ENCODE measurements around the gene SIL1.
"Not testable (repeated sequence)": the region's sequence is repeated elsewhere in the genome, so short reads cannot be mapped to it uniquely, and the experiment has no call there.

The SIL1 gene

GRCh38 chr5:138936968-138937345, 261.2 kb downstream of the SIL1 start:
- no peak for DNase-seq

DNA sequence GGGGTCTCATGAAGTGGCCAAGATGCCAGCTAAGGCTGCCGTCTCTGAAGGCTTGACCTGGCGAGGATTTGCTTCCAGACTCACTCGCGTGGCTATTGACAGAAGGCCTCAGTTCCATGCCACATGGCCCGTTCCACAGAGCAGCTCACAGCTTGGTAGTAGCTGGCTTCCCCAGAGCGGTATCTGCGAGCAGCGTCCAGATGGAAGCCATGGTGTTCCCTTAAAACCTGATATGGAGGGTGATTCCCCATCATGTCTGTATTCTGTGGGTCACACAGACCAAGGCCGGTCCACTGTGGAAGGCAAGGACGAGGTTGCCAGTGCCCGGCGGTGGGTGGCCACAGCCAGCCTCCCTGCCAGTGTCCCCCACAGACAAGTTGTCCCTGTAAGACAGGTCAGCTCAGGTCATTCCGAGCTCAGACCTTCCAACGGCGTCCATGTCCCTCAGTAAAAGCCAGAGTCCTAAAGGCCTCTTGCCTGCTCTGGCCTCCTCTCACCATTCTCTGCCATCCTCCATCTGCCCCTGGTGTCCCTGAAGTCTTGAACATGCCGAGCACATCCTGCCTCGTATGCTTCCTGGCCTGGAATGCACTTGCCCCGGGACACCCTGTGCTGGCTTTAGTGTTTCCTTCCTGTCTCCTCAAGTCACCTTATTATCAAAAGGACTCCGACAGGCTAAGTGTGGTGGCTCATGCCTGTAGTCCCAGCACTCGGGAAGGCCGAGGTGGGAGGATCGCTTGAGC, 261.8 kb downstream of the SIL1 start:
- no peak for DNase-seq

DNA sequence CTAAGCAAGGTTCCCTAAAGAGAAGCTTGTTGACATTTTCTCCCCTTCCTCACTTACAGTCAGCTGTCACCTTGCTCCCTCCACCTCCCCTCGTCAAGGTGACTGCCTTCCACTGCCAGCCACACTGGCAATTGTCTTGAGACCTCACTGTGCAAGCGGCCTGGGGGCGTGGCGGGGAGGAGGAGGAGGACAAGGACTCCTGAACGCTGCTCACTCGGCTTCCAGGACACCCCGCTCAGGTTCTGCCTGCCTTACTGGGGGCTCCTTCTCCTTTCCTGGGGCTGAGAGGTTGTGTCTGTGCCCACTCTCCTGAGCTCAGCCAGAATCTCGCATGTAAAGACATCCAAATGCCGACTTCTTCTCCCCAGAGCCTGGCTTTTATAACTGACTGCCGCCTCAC, 262.7 kb downstream of the SIL1 start:
- no peak for DNase-seq

DNA sequence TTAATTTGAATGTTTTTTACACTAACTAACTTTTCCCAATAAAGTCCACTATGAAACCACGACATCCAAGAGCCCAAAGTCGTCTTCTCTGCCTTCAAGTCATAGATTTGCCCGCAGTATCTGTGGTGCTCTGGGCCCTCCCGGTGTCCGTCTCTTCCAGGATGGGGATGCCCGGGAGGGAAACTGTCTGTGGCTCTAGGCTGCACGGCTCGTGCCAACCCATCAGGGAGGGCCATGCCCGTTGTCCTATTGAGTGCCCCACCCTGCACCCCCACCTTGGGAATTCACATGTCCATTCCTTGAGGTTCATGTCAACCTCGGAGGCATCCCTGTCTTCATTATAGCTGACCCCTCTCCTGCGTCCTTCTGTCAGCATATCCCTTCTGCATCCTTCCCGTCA, 263.2 kb downstream of the SIL1 start:
- DNase-seq, result no peak

- no peak for DNase-seq
These were observed 264.5 kb downstream of the SIL1 start for GRCh38 chr5:138933522-138934290.

DNA sequence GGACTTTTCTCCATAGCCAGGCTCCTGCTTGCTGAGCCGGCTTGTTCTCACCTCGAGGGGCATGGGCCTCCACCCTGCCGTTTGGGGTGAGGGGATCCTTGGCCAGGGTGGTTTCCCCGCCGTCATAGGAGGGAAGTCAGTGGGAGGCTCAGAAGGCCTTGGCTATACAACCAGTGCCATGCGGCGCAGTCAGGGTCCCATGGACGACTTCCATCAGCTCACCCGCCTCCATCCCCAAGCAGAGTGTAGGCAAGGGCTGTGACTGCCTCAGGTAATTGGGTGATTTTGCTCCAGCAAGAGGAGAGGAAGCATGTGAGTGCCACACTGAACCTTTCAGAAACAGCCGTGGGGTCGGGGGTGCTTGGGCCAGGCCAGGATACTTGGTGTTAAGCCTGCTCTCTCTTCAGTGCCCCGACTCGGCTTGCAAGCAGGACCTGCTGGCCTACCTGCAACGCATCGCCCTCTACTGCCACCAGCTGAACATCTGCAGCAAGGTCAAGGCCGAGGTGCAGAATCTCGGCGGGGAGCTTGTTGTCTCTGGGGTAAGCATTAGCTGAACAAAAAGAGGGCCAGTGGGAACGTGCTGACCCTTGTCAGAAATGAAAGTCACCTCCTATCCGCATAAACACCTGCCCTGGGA, 265.9 kb downstream of the SIL1 start:
- no peak for DNase-seq

- no peak for DNase-seq
These were observed 267.6 kb downstream of the SIL1 start for GRCh38 chr5:138930371-138931097.

DNA sequence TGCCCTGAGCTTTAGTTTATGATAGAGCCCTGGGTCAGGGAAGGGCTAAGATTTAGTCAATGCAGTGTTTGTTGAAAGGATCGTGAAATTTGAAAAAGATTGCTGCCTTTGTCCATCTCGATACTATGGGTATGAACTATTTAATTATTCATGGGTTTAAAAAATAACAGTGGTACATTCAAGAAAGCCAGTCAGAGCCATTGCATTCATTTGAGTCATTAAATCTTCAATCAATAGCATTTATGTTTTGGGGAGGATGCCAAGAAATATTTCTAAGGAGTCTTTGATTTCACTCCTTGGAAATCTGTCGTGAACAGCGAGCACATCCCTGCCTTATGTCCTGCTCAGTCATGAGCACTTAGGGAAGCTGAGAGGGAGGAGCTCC, 268.6 kb downstream of the SIL1 start:
- DNase-seq, result no peak

- DNase-seq, result no peak
These were observed 270.2 kb downstream of the SIL1 start for GRCh38 chr5:138927979-138928378.

DNA sequence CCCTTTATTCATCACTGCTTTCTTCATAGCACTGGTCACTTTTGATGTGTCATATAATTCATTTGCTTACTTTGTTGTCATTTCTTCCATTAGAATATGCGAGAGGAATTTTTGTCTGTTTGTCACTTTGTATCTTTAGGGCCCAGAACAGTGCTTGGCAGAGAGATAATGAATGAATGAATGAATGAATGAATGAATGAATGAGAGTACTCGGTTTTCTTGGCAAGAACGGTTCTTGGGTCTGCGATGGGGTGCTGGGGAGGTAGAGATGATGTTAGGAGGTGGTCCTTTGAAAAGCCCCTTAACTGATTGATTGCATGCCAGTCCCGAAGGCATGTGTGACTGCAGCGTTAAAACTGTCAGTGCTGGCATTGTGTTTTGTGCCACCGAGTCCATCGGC, 270.6 kb downstream of the SIL1 start:
- DNase-seq, result no peak

DNA sequence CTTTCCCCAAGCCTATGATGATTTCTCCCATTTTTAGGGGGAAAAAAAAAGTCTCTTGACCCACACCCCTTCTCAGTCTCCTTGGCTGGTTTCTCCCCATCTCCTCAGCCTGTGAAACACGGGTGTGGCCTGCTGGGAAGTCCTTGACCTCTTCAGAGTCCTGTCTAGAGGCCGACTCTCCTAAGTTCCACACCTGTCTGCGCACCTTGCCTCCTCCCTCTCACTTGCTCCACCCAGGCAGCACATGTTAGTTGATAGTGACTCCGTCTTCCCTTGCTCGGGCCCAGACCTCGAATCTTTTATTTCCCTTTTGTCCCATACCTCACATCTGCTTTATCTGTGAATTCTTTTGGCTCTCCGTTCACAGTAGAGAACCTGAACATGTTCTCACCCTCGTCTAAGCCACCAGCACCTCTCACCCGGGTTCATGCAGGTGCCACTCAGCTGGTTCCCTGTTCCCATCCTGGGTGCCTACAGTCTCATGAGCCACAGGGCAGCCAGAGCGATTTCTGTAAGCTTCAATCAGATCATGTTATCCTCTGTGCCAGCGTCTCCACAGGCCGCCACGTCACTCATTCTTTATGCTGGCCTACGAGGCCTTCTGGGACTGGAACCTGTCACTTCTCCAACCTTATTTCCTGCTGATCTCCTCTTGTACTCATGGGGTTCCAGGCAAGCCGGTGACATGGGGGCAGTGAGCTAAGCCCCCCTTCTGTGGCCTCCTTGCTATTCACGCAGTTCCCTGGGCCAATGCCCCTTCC, 271.3 kb downstream of the SIL1 start:
- DNase-seq, result no peak

DNA sequence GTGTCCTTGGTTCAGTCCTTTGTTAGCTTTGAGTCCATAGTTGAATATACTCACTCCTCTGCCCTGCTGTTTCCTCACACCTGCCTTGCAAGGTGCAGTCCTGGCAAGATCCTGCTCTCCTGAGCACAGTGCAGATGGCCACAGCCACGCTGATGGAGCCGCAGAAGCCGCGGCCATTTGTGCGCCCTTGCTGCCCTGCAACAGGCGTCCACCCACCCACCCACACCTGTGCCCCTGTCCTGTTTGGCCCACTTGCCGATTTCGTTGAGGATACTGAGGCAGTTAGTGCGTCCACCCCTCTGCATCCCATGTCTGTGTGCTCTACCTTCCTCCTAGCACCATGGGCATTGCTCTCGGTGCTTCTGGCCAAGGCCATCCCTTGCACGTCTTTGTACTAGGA, 271.9 kb downstream of the SIL1 start:
- no peak for DNase-seq

GRCh38 chr5:138925090-138925635, 273.0 kb downstream of the SIL1 start:
- no peak for DNase-seq

DNA sequence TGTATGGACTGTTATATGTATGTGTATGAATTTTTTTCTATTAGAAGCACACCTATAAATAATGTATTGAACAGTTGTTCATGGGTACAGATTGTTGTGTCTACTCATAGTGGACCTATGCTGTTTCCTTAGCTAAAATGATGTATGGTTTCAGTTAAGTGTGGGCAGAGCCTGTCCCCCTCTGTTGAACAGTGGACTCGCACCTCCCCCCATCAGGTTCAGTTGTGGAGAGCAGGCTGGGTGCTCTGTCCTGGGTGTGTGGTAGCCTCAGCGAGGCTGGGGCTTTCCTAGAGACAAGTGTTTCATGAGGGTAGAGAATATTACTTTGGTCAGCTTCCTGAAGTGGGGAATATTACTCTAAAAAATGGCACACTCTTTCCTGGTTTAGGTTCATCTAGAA, 275.7 kb downstream of the SIL1 start:
- no peak for DNase-seq

DNA sequence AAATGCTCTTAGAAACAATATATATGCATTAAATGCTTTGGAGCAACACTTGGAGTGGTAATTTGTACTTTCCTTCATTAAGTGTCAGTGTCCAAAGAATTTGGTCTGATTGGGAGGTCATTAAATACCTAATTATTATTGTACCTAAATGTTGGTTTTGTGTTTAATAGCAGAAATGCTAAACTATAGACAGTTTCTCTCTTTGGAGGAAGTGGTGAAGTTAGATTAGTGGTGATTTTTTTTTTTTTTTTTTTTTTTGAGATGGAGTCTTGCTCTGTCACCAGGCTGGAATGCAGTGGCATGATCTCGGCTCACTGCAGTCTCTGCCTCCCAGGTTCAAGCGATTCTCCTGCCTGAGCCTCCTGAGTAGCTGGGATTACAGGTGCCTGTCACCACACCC, 276.8 kb downstream of the SIL1 start:
- not testable (repeated sequence) for DNase-seq

- DNase-seq, result no peak
These were observed 278.0 kb downstream of the SIL1 start for GRCh38 chr5:138920181-138920580.

- DNase-seq, result no peak
These were observed 279.5 kb downstream of the SIL1 start for GRCh38 chr5:138918686-138919085.

DNA sequence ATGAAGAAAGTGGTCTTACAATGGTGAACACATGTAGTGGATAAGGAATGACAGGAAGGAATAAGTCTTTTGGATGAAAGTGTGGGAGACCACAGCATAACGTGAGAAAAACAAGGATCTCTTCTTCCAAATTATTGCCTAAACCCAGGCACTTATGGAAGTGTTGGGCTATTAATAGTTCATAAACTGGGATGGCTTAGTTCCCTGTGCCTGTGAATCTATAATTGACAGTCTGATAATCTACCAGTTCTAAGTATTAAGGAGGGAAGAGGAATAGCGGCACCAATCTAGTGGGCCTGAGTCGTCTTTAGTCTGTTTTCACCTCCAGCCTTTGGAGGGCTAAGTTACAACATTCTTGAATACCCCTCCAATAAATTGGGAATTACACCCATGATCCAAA, 283.8 kb downstream of the SIL1 start:
- DNase-seq, result no peak

GRCh38 chr5:138913773-138914172, 284.4 kb downstream of the SIL1 start:
- no peak for DNase-seq

DNA sequence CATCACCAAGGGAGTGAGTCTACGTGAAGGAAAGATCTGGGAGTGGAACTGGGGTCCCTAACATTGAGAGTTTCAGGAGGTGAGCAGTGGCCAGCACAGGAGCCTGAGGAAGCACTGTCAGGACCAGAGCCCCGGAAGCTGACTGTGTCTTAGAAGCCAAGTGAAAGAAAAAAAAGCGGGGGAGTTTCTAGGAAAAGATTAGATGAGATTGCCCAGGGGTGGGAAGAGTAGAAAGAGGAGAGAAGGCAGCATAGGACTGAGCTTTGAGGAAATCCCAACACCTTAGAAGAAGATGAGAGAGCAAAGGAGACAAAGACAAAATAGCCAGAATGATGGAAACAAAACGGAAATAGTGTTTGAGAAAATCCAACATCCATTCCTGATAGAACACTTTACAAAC, 286.1 kb downstream of the SIL1 start:
- DNase-seq, result no peak

DNA sequence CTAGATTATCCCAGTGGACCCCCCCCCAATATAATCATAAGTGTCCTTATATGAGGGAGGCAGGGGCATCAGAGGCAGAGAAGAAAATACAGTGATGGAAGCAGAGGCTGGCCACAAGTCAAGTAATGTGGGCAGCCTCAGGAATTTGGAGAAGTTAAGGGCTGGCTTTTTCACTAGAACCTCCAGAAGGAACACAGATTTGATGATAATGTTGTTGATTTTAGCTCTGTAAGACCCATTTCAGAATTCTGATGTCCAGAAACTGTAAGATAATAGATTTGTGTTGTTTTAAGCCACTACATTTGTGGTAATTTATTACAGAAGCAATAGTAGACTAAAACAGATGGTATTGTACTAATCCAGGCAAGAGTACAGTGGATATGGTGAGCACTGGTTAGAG, 286.7 kb downstream of the SIL1 start:
- DNase-seq, result no peak

DNA sequence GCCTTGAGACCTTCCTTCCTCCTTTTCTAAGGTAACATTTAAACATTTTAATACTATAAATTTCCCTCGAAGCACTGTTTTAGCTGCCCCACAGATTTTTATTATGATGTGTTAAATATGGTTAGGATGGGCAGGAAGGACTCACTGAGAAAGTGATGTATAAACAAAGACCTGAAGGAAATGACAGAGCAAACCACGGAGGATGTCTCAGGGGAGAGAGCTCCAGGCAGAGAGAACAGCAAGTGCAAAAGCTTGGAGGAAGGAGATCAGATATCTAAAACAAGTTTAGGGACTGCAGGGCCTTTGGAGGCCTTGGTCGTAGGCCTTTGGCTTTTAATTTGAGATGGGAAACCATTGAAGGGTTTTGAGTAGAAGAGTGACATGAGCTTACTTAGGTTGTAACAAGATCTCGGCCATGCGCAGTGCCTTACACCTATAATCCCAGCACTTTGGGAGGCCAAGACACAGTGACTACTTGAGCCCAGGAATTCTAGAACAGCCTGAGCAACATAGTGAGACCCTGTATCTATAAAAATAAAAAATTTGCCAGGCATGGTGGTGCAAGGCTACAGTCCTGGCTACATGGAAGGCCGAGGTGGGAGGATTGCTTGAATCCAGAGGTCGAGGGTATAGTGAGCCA, 287.5 kb downstream of the SIL1 start:
- DNase-seq, result no peak

Measured in inflammatory macrophage treated with lipopolysaccharide for 4 hours (primary cell).